K562 (cell line): ENCODE data around the gene TXNL4A. TPM values are rescaled to one million over a fixed set of nuclear protein-coding genes. Genes with fewer than 3 reads are reported as not detected.

ENCODE experiments used
- BRCA1 ChIP-seq, 2 experiments: fragments of 450-650 bp in 1 of 2; sonication (generic) in 1 of 2; formaldehyde crosslinking in 1 of 2; IDR thresholded peaks; 2 replicates each; pipeline versions ENCODE4 v1.5.0 to v1.6.1; 2017 to 2020; ENCODE audit warnings: mild to moderate bottlenecking in 1 of 2, missing genetic modification reagents in 1 of 2
- C11orf30 ChIP-seq: fragments of 450-650 bp; IDR thresholded peaks from 2 replicates; pipeline ENCODE4 v1.6.1; 2016; ENCODE audit warnings: low read depth, mild to moderate bottlenecking
- CBX3 ChIP-seq, 2 experiments: IDR thresholded peaks; 1 replicate in 1 of 2; 2 replicates in 1 of 2; pipeline ENCODE4 v1.6.1; 2012; ENCODE audit warnings: inconsistent platforms in 2 of 2, low read length in 2 of 2, borderline replicate concordance in 1 of 2, control low read depth in 1 of 2
- HDAC2 ChIP-seq: fragments of 450-650 bp; IDR thresholded peaks from 2 replicates; pipeline ENCODE4 v1.6.1; 2016; ENCODE audit warnings: mild to moderate bottlenecking
- HDAC8 ChIP-seq: fragments of 450-650 bp; IDR thresholded peaks from 2 replicates; pipeline ENCODE4 v1.6.1; 2016; ENCODE audit warnings: mild to moderate bottlenecking, missing genetic modification characterization, moderate library complexity, missing compliant biosample characterization
- HDGF ChIP-seq: fragments of 450-650 bp; IDR thresholded peaks from 2 replicates; pipeline ENCODE4 v1.6.1; 2016
- JUN ChIP-seq, 2 experiments: sonication (generic) in 1 of 2; formaldehyde crosslinking in 1 of 2; IDR thresholded peaks; 2 replicates each; pipeline versions ENCODE4 v1.6.1 to v1.8.0; 2012 to 2022; ENCODE audit warnings: borderline replicate concordance in 2 of 2, mild to moderate bottlenecking in 2 of 2, improper control_type of control experiment in 1 of 2, low read depth in 1 of 2, low read length in 1 of 2, missing genetic modification reagents in 1 of 2
- MAFF ChIP-seq: IDR thresholded peaks from 2 replicates; pipeline ENCODE4 v1.6.1; 2012; ENCODE audit warnings: low read length, improper control_type of control experiment
- MAFK ChIP-seq: IDR thresholded peaks from 2 replicates; pipeline ENCODE4 v1.6.1; 2011; ENCODE audit warnings: low read length, improper control_type of control experiment
- NFXL1 ChIP-seq: fragments of 450-650 bp; formaldehyde crosslinking; IDR thresholded peaks from 2 replicates; pipeline ENCODE4 v1.4.0; 2021; ENCODE audit warnings: mild to moderate bottlenecking
- NR2C1 ChIP-seq, 2 experiments: fragments of 450-650 bp; IDR thresholded peaks; 2 replicates each; pipeline ENCODE4 v1.6.1; 2017; ENCODE audit warnings: mild to moderate bottlenecking in 2 of 2, antibody characterized with exemption in 1 of 2, inconsistent platforms in 1 of 2, missing compliant biosample characterization in 1 of 2, missing genetic modification characterization in 1 of 2
- NRF1 ChIP-seq, 2 experiments: fragments of 450-650 bp; IDR thresholded peaks in 1 of 2; conservative IDR thresholded peaks in 1 of 2; 2 replicates each; pipeline ENCODE4 v1.6.1; 2014; ENCODE audit warnings: mild to moderate bottlenecking in 2 of 2
- SMARCB1 ChIP-seq: IDR thresholded peaks from 2 replicates; pipeline ENCODE4 v1.6.1; 2011; ENCODE audit warnings: improper control_type of control experiment, low read depth; ENCODE audit not compliant: insufficient read length
- TEAD1 ChIP-seq, 2 experiments: fragments of 450-650 bp in 1 of 2; sonication (generic) in 1 of 2; formaldehyde crosslinking; IDR thresholded peaks; 2 replicates each; pipeline versions ENCODE4 v1.4.0 to v1.8.0; 2020 to 2022; ENCODE audit warnings: mild to moderate bottlenecking in 2 of 2, missing genetic modification reagents in 1 of 2
- TSHZ1 ChIP-seq: fragments of 250-450 bp; sonication (Bioruptor Pico); IDR thresholded peaks from 2 replicates; pipeline ENCODE4 v1.4.0; 2020; ENCODE audit warnings: mild to moderate bottlenecking, moderate library complexity
- U2AF1 ChIP-seq: fragments of 200-400 bp; formaldehyde crosslinking; optimal IDR thresholded peaks from 2 replicates; pipeline ENCODE3; 2017; ENCODE audit warnings: mild to moderate bottlenecking, low read depth, low read length, moderate library complexity
- YBX1 ChIP-seq: fragments of 450-650 bp; IDR thresholded peaks from 2 replicates; pipeline ENCODE4 v1.7.1; 2016; ENCODE audit warnings: mild to moderate bottlenecking
- ZBTB33 ChIP-seq: sonication (generic); formaldehyde crosslinking; IDR thresholded peaks from 2 replicates; pipeline ENCODE4 v1.8.1; 2023; ENCODE audit warnings: mild to moderate bottlenecking, missing genetic modification reagents
- ZNF444 ChIP-seq: fragments of 250-450 bp; sonication (Bioruptor Pico); IDR thresholded peaks from 2 replicates; pipeline ENCODE4 v1.4.0; 2020; ENCODE audit warnings: mild to moderate bottlenecking, moderate library complexity
- ZNF551 ChIP-seq: fragments of 250-450 bp; sonication (Bioruptor Pico); IDR thresholded peaks from 2 replicates; pipeline ENCODE4 v1.5.0; 2021; ENCODE audit warnings: mild to moderate bottlenecking, moderate library complexity
- ZNF764 ChIP-seq: fragments of 250-450 bp; sonication (Bioruptor Pico); IDR thresholded peaks from 2 replicates; pipeline ENCODE4 v1.4.0; 2020; ENCODE audit warnings: low read depth, mild to moderate bottlenecking, moderate library complexity
- polyA plus RNA-seq, 8 experiments: library from polyadenylated mRNA; depleted of rRNA in 4 of 8; stranded (reverse) in 5 of 8; unstranded in 3 of 8; fragments of >200 nt; fragmentation: Nextera tagmentation in 2 of 8; fragmentation: Illumina TruSeq in 1 of 8; extraction: Ambion mirVana in 2 of 8; extraction: Trizol in 1 of 8; gene quantifications; 2 replicates each; pipeline versions ENCODE4 v1.2.1 to v1.2.3, GENCODE V29; 2011 to 2014; ENCODE audit warnings: inconsistent platforms in 1 of 8, missing spikeins in 1 of 8
- total RNA-seq, 7 experiments: library from RNA; depleted of rRNA in 6 of 7; stranded (reverse); fragments of >200 nt in 6 of 7; fragmentation: Illumina TruSeq in 2 of 7; extraction: Trizol in 2 of 7; gene quantifications; 2 replicates each; pipeline versions ENCODE4 v1.2.1 to v1.2.3, GENCODE V29; 2011 to 2021; ENCODE audit warnings: low replicate concordance in 1 of 7
- TF ChIP-seq, protein P1 (sequence below): IDR thresholded peaks from 2 replicates; pipeline ENCODE4 v1.6.1; 2011; ENCODE audit not compliant: insufficient read length; ENCODE audit errors: extremely low read depth
- TF ChIP-seq, protein P2 (sequence below): sonication (generic); formaldehyde crosslinking; IDR thresholded peaks from 2 replicates; pipeline ENCODE4 v1.9.0; 2022; ENCODE audit warnings: mild to moderate bottlenecking, missing genetic modification reagents

TXNL4A gene
- total and polyA plus RNA-seq, 9 of the 15 experiments (the other 6 are each of a cell fraction or from before 2014, with no cell fraction given) = 27.0 to 132 (median 87.5) TPM

DNA sequence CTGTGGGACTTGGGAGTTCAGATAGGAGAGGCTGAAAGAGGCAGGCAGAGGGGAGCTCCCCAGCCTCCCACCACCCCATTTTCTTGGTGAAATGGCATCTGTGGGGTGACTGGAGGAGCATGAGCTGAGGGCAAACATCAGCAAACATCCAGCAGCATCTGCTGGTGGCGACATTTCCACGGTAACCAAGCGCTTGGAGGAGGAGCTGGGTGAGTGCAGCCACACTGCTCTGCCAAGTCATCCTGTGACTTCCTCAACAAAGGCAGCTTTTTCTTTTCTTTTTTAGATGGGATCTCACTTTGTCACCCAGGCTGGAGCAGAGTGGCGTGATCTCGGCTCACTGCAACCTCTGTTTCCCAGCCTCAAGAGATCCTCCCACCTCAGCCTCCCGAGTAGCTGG lies 5.6 kb downstream of the TXNL4A start (continued):
- TF ChIP-seq NRF1 (conservative IDR thresholded peaks at IDR 0.05 in 1 of 2, IDR thresholded peaks at IDR 0.05 in 1 of 2) (no peak), NFXL1 (CRISPR knock-in tag) (no peak), JUN (IDR thresholded peaks at IDR 0.05; ENCODE audit: borderline replicate concordance, low read depth, low read length) (no peak), JUN (CRISPR knock-in tag; IDR thresholded peaks at IDR 0.05; ENCODE audit: borderline replicate concordance) (no peak), SMARCB1 (no peak), U2AF1 (no peak), HDAC2 (0 out of 2 replicates have a peak, but pooled peaks have one; percentile 24), ZBTB33 (CRISPR knock-in tag) (peak; percentile 96), C11orf30 (peak; percentile 12; the same call in 1 of the 2 replicates), ZNF444 (no peak), TSHZ1 (CRISPR knock-in tag) (no peak), BRCA1 (IDR thresholded peaks at IDR 0.05) (no peak), BRCA1 (CRISPR knock-in tag; IDR thresholded peaks at IDR 0.05) (no peak), ZNF551 (no peak), MAFK (peak; percentile 7; the same call in 1 of the 2 replicates), ZNF764 (CRISPR knock-in tag) (no peak), MAFF (peak; percentile 28; the same call in 1 of the 2 replicates), NR2C1 (IDR thresholded peaks at IDR 0.05) (no peak), NR2C1 (tag; IDR thresholded peaks at IDR 0.05) (no peak), CBX3 (IDR thresholded peaks at IDR 0.05; ENCODE audit: borderline replicate concordance in 1 of 2, low read length in 2 of 2) (no peak), TEAD1 (CRISPR knock-in tag; IDR thresholded peaks at IDR 0.05) (no peak), HDAC8 (no peak), YBX1 (no peak), HDGF (no peak)
- TF ChIP-seq, protein P1, sequence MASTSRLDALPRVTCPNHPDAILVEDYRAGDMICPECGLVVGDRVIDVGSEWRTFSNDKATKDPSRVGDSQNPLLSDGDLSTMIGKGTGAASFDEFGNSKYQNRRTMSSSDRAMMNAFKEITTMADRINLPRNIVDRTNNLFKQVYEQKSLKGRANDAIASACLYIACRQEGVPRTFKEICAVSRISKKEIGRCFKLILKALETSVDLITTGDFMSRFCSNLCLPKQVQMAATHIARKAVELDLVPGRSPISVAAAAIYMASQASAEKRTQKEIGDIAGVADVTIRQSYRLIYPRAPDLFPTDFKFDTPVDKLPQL = no peak
- TF ChIP-seq, protein P2, sequence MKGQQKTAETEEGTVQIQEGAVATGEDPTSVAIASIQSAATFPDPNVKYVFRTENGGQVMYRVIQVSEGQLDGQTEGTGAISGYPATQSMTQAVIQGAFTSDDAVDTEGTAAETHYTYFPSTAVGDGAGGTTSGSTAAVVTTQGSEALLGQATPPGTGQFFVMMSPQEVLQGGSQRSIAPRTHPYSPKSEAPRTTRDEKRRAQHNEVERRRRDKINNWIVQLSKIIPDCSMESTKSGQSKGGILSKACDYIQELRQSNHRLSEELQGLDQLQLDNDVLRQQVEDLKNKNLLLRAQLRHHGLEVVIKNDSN (CRISPR knock-in tag) = no peak
